DOHH2 (cell line): ENCODE data around the gene KRTAP10-5.

Source experiments
- EZH2phosphoT487 ChIP-seq: fragments of 200-600 bp; sonication (generic); IDR thresholded peaks from 2 replicates; pipeline ENCODE4 v1.6.1; 2017; ENCODE audit warnings: borderline replicate concordance, mild to moderate bottlenecking, antibody characterized with exemption, low read length, moderate library complexity, mixed read lengths
- TF ChIP-seq, protein P1 (sequence below): fragments of 200-600 bp; sonication (generic); IDR thresholded peaks from one replicate; pipeline ENCODE4 v1.5.1; 2014; ENCODE audit warnings: antibody characterized with exemption, mild to moderate bottlenecking, low read depth, low read length; ENCODE audit not compliant: poor library complexity, severe bottlenecking

DNA sequence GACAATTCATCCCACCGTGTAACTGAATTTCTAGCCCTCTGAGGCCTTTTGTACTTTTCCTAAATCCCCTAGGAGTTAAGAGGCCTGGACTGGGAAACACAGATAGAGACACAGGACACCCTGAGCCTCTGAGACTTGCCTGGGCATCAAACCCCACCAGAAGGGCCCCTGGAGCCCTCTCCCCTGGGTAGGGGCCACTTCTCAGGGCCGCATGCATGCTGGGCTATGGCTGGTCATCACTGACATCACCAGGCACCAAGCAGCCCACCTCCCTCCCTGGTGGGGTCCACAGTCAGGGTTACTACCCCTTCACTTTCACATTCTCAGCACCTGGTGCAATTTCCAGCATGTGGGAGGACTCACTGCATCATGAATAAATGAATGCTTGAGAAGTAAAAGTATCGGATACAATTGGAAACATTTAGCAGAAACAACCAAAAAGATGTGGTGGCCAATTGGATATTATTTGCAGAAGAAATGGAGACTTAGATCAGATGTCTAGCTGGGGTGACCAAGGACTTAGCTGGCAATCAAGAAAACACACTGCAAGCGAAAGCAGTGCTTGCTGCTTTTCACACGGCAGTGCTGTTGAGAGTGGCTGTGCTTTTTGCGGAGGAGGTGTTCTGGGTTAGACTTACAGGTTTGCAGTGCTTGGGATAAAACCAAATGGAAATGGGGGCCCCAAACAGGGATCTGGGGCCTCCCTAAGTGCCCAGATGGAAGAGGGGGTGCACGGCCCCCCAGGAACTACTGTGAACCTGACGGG lies 19.0 kb upstream of the KRTAP10-5 start:
- TF ChIP-seq, protein P1, sequence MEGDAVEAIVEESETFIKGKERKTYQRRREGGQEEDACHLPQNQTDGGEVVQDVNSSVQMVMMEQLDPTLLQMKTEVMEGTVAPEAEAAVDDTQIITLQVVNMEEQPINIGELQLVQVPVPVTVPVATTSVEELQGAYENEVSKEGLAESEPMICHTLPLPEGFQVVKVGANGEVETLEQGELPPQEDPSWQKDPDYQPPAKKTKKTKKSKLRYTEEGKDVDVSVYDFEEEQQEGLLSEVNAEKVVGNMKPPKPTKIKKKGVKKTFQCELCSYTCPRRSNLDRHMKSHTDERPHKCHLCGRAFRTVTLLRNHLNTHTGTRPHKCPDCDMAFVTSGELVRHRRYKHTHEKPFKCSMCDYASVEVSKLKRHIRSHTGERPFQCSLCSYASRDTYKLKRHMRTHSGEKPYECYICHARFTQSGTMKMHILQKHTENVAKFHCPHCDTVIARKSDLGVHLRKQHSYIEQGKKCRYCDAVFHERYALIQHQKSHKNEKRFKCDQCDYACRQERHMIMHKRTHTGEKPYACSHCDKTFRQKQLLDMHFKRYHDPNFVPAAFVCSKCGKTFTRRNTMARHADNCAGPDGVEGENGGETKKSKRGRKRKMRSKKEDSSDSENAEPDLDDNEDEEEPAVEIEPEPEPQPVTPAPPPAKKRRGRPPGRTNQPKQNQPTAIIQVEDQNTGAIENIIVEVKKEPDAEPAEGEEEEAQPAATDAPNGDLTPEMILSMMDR, result no peak
- TF ChIP-seq EZH2phosphoT487, result no peak
